Peyer's patch (tissue), 4 donors: Measurements from ENCODE around the gene UST.

Source experiments
- POLR2A ChIP-seq, 2 donors: fragments of 450-650 bp; IDR thresholded peaks; one replicate each; pipeline ENCODE4 v1.5.1; 2017; ENCODE audit warnings: antibody characterized with exemption in 2 of 2, mild to moderate bottlenecking in 2 of 2, moderate library complexity in 2 of 2
- TF ChIP-seq, protein P1 (sequence below), 6 experiments: fragments of 450-650 bp in 4 of 6; fragments of 200-600 bp in 2 of 6; sonication (generic) in 1 of 6; IDR thresholded peaks; one replicate each; pipeline ENCODE4 v1.5.1; 2017 to 2019; ENCODE audit warnings: antibody characterized with exemption in 6 of 6, mild to moderate bottlenecking in 3 of 6, moderate library complexity in 1 of 6

DNA sequence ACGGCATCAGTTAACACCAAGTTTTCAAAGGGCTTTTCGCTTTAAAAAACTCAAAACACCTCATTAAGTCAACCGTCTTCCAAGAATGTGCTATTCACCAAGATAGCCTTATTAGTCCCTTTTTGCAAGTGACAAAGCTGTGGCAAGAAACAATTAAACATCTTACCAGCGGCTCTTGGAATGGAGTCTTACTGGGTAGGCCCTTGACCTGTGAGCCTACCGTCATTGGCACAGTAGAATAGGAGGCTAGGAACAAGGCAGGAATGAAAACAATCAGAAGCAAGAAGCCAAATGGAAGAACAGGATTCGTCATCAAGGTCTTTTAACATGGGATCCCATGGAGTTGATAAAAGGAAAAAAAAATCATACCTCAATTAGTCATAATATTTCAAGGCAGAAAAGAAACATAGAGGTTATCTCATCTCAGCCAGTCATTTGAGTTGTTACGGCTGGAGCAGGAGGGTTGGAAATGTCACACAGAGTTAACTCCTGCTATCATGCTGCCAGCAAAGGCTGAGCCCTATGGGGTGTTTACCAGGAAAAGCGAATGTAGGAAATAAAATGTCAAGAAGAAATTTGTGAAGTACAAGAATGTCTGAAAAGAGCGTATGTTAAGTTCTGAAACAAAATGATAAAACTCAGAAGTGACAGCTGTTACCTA is 236.4 kb downstream of the UST start:
- TF ChIP-seq, protein P1, sequence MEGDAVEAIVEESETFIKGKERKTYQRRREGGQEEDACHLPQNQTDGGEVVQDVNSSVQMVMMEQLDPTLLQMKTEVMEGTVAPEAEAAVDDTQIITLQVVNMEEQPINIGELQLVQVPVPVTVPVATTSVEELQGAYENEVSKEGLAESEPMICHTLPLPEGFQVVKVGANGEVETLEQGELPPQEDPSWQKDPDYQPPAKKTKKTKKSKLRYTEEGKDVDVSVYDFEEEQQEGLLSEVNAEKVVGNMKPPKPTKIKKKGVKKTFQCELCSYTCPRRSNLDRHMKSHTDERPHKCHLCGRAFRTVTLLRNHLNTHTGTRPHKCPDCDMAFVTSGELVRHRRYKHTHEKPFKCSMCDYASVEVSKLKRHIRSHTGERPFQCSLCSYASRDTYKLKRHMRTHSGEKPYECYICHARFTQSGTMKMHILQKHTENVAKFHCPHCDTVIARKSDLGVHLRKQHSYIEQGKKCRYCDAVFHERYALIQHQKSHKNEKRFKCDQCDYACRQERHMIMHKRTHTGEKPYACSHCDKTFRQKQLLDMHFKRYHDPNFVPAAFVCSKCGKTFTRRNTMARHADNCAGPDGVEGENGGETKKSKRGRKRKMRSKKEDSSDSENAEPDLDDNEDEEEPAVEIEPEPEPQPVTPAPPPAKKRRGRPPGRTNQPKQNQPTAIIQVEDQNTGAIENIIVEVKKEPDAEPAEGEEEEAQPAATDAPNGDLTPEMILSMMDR (IDR thresholded peaks at IDR 0.05), result no peak
- no peak for TF ChIP-seq POLR2A (IDR thresholded peaks at IDR 0.05)
